Testis (tissue), 3 donors: Measurements from ENCODE around the gene SETD7. TPM values are rescaled to one million over a fixed set of nuclear protein-coding genes. Genes with fewer than 3 reads are reported as not detected.

Source experiments
- DNase-seq: peaks from one replicate; pipeline ENCODE4 v3.0.0-alpha.2; 2019
- H3K27ac ChIP-seq, 2 donors: fragments of 200-600 bp; sonication (generic); one replicate each; pipeline ENCODE4 v1.5.1; 2019
- H3K27me3 ChIP-seq: fragments of 200-600 bp; sonication (generic); one replicate; pipeline ENCODE4 v1.5.1; 2019
- H3K36me3 ChIP-seq: fragments of 200-600 bp; sonication (generic); one replicate; pipeline ENCODE4 v1.5.1; 2017; ENCODE audit warnings: low read depth; ENCODE audit errors: missing control alignments
- H3K4me1 ChIP-seq: fragments of 200-600 bp; sonication (generic); one replicate; pipeline ENCODE4 v1.5.1; 2019
- H3K4me3 ChIP-seq, 2 donors: fragments of 200-600 bp; sonication (generic); one replicate each; pipeline ENCODE4 v1.5.1; 2017 to 2019
- H3K9me3 ChIP-seq: fragments of 200-600 bp; sonication (generic); one replicate; pipeline ENCODE4 v1.5.1; 2017
- CTCF ChIP-seq, 3 experiments: fragments of 450-650 bp in 2 of 3; fragments of 200-600 bp in 1 of 3; sonication (generic) in 1 of 3; IDR thresholded peaks; one replicate each; pipeline ENCODE4 v1.5.1; 2016 to 2019; ENCODE audit warnings: antibody characterized with exemption in 3 of 3, mild to moderate bottlenecking in 2 of 3, moderate library complexity in 1 of 3
- POLR2A ChIP-seq: fragments of 450-650 bp; IDR thresholded peaks from one replicate; pipeline ENCODE4 v1.6.1; 2017; ENCODE audit warnings: antibody characterized with exemption, mild to moderate bottlenecking, moderate library complexity
- WGBS, 2 donors: methylation state at CpG; one replicate each; pipeline ENCODE4 v1.1.5; 2018; 5-methylcytosine and 5-hydroxymethylcytosine counted together
- intact Hi-C: fragments of 100-400 bp; cut with DNase I; formaldehyde crosslinking; loops from one replicate; pipeline ENCODE4 v1.15.1; 2023; ENCODE audit warnings: low total_unique reads
- polyA plus RNA-seq: library from polyadenylated mRNA; stranded (reverse); fragments of 350-450 nt; fragmentation: Illumina TruSeq; extraction: RNeasy Lipid Tissue Mini Kit (QIAGEN cat#74804); gene quantifications from one replicate; pipeline ENCODE4 v1.2.3, GENCODE V29; 2014; ENCODE audit warnings: low read depth, low replicate concordance; ENCODE audit not compliant: insufficient read depth
- total RNA-seq, 2 donors: library from RNA; depleted of rRNA; stranded (reverse); fragments of >200 nt; gene quantifications; one replicate each; pipeline ENCODE4 v1.2.3, GENCODE V29; 2016

SETD7 gene
- total and polyA plus RNA-seq, 3 donors from 2014 or later: 39.1 to 66.5 (median 65.7) TPM

GRCh38 chr4:139488442-139488841, 67.6 kb downstream of the SETD7 start:
- TF ChIP-seq CTCF (IDR thresholded peaks at IDR 0.05): no peak
- no peak for TF ChIP-seq POLR2A
- no peak for DNase-seq
- Histone ChIP-seq H3K27ac (no peak overlapping the region), H3K27me3 (no peaks in the 10 kb centered on the region), H3K36me3 (no peaks in the 10 kb centered on the region), H3K4me3 (no peak overlapping the region), H3K9me3 (no peaks in the 10 kb centered on the region), H3K4me1 (no peaks in the 10 kb centered on the region)
- intact Hi-C loops: no loop called here
- 84 to 86% methylated on average over 3 of the region's 3 CpGs for WGBS, 2 donors

GRCh38 chr4:139484783-139485311, 71.2 kb downstream of the SETD7 start:
- DNase-seq: no peak
- Histone ChIP-seq H3K4me1 (no peaks in the 10 kb centered on the region), H3K36me3 (no peaks in the 10 kb centered on the region), H3K9me3 (no peaks in the 10 kb centered on the region), H3K4me3 (no peak overlapping the region), H3K27me3 (no peaks in the 10 kb centered on the region), H3K27ac (no peak overlapping the region)
- TF ChIP-seq CTCF (IDR thresholded peaks at IDR 0.05) (no peak), POLR2A (no peak)
- WGBS, 2 donors: 60 to 71% methylated on average over 11 of the region's 11 CpGs
- intact Hi-C loops: no loop called here

- intact Hi-C loops: no loop called here
- H3K27me3 ChIP-seq: no peaks in the 10 kb centered on the region
- H3K4me1 ChIP-seq: no peaks in the 10 kb centered on the region
- TF ChIP-seq POLR2A: no peak
- TF ChIP-seq CTCF (IDR thresholded peaks at IDR 0.05): no peak
- H3K9me3 ChIP-seq: no peaks in the 10 kb centered on the region
- 87 to 91% methylated on average over 3 of the region's 3 CpGs for WGBS, 2 donors
- H3K36me3 ChIP-seq: no peaks in the 10 kb centered on the region
- H3K4me3 ChIP-seq: no peak overlapping the region
- H3K27ac ChIP-seq: no peak overlapping the region
- no peak for DNase-seq
Observed at GRCh38 chr4:139483000-139483399, 73.0 kb downstream of the SETD7 start.

- Histone ChIP-seq H3K9me3 (no peaks in the 10 kb centered on the region), H3K27me3 (no peaks in the 10 kb centered on the region), H3K4me1 (no peaks in the 10 kb centered on the region), H3K36me3 (no peaks in the 10 kb centered on the region), H3K27ac (no peak overlapping the region), H3K4me3 (no peak overlapping the region)
- DNase-seq: no peak
- no peak for TF ChIP-seq POLR2A
- TF ChIP-seq CTCF (IDR thresholded peaks at IDR 0.05): no peak
- intact Hi-C loops: no loop called here
- WGBS, 2 donors: 50 to 68% methylated on average over 1 of the region's 1 CpG
Observed at GRCh38 chr4:139481465-139481864, 74.6 kb downstream of the SETD7 start.

- Histone ChIP-seq H3K4me1 (no peaks in the 10 kb centered on the region), H3K36me3 (no peaks in the 10 kb centered on the region), H3K9me3 (no peaks in the 10 kb centered on the region), H3K27ac (no peak overlapping the region), H3K27me3 (no peaks in the 10 kb centered on the region), H3K4me3 (no peak overlapping the region)
- intact Hi-C loops: no loop called here
- 89 to 93% methylated on average over 4 of the region's 4 CpGs for WGBS, 2 donors
- DNase-seq: no peak
- TF ChIP-seq CTCF (IDR thresholded peaks at IDR 0.05) (no peak), POLR2A (no peak)
Observed at GRCh38 chr4:139476363-139476762, 79.7 kb downstream of the SETD7 start.
